Fibroblast of skin of right quadriceps (primary cell): ENCODE measurements around the gene CDCP1.

Source experiments
- DNase-seq: peaks from one replicate; pipeline ENCODE4 v3.0.0-alpha.2; 2013

The CDCP1 gene

GRCh38 chr3:45135959-45136358, 10.2 kb downstream of the CDCP1 start:
- DNase-seq = no peak

- DNase-seq = peak; percentile 40
Measured at GRCh38 chr3:45134758-45135521, 11.2 kb downstream of the CDCP1 start.

- peak; percentile 33 for DNase-seq
Measured at GRCh38 chr3:45132568-45133211, 13.5 kb downstream of the CDCP1 start.

- DNase-seq = peak; percentile 61
Measured at GRCh38 chr3:45131201-45131600, 15.0 kb downstream of the CDCP1 start.

GRCh38 chr3:45130476-45130875, 15.7 kb downstream of the CDCP1 start:
- no peak for DNase-seq

GRCh38 chr3:45128950-45129349, 17.2 kb downstream of the CDCP1 start:
- DNase-seq = no peak

GRCh38 chr3:45127130-45127822, 18.9 kb downstream of the CDCP1 start:
- DNase-seq = no peak

- no peak for DNase-seq
Measured at GRCh38 chr3:45126730-45127129, 19.4 kb downstream of the CDCP1 start.

- DNase-seq = no peak
Measured at GRCh38 chr3:45125550-45126026, 20.6 kb downstream of the CDCP1 start.

- DNase-seq = no peak
Measured at GRCh38 chr3:45124956-45125355, 21.2 kb downstream of the CDCP1 start.

GRCh38 chr3:45124352-45124751, 21.8 kb downstream of the CDCP1 start:
- peak; percentile 73 for DNase-seq

GRCh38 chr3:45123581-45124269, 22.5 kb downstream of the CDCP1 start:
- DNase-seq = peak; percentile 95

- peak; percentile 86 for DNase-seq
Measured at GRCh38 chr3:45123030-45123429, 23.1 kb downstream of the CDCP1 start.

- no peak for DNase-seq
Measured at GRCh38 chr3:45120359-45121158, 25.6 kb downstream of the CDCP1 start.

- no peak for DNase-seq
Measured at GRCh38 chr3:45119824-45120358, 26.3 kb downstream of the CDCP1 start.

- no peak for DNase-seq
Measured at GRCh38 chr3:45119376-45119775, 26.8 kb downstream of the CDCP1 start.

- DNase-seq = no peak
Measured at GRCh38 chr3:45118615-45119071, 27.5 kb downstream of the CDCP1 start.

- DNase-seq = no peak
Measured at GRCh38 chr3:45116350-45116749, 29.8 kb downstream of the CDCP1 start.

- DNase-seq = no peak
Measured at GRCh38 chr3:45113625-45114050, 32.5 kb downstream of the CDCP1 start.

GRCh38 chr3:45112939-45113338, 33.2 kb downstream of the CDCP1 start:
- peak; percentile 69 for DNase-seq

GRCh38 chr3:45110509-45110833, 35.7 kb downstream of the CDCP1 start:
- DNase-seq = no peak
